ENCODE results near the gene SRM.

DNA sequence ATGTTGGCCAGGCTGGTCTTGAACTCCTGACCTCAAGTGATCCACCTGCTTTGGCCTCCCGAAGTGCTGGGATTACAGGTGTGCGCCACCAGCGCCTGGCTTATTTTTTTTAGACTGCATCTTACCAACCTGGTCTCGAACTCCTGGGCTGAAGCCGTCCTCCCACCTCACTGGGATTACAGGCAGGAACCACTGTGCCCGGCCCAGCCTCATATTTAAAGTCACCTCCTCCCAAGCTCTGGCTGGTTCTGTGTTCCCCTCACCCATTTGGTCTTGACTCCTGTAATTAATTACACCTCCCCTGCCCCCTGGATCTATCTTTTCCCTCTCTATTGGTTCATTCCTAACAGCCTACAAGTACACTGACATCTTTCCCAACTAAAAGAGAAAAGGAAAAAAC is 41.5 kb upstream of the SRM start:
- TF ChIP-seq, protein P1, sequence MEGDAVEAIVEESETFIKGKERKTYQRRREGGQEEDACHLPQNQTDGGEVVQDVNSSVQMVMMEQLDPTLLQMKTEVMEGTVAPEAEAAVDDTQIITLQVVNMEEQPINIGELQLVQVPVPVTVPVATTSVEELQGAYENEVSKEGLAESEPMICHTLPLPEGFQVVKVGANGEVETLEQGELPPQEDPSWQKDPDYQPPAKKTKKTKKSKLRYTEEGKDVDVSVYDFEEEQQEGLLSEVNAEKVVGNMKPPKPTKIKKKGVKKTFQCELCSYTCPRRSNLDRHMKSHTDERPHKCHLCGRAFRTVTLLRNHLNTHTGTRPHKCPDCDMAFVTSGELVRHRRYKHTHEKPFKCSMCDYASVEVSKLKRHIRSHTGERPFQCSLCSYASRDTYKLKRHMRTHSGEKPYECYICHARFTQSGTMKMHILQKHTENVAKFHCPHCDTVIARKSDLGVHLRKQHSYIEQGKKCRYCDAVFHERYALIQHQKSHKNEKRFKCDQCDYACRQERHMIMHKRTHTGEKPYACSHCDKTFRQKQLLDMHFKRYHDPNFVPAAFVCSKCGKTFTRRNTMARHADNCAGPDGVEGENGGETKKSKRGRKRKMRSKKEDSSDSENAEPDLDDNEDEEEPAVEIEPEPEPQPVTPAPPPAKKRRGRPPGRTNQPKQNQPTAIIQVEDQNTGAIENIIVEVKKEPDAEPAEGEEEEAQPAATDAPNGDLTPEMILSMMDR (IDR thresholded peaks at IDR 0.05), result no peak
- no peak for TF ChIP-seq ZFX (IDR thresholded peaks at IDR 0.05; ENCODE audit: borderline replicate concordance)
